ENCODE results near the gene IPP.

DNA sequence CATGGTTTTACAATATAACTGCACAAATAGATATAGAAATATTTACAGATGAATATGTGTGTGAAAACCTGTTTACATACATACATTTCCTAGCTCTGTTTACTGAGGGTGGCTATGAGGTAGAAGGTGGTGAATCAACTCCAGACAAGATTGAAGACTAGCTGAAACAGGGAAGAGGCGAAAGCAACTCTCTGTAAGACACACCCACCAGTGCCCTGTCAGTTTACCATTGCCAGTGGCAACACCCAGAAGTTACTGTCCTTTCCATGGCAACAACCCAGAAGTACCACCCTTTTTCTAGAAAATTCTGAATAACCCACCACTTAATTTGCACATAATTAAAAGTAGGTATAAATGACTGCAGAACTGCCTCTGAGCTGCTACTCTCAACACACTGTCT, 45.8 kb downstream of the IPP start:
- no peak for TF ChIP-seq YY1 (IDR thresholded peaks at IDR 0.05; ENCODE audit: low read depth)
- TF ChIP-seq JUND (IDR thresholded peaks at IDR 0.05), result no peak
- TF ChIP-seq CHD2 (IDR thresholded peaks at IDR 0.05; ENCODE audit: low read length, partially characterized antibody), result no peak
- TF ChIP-seq FOXM1 (IDR thresholded peaks at IDR 0.05; ENCODE audit: low read depth), result no peak
- TF ChIP-seq, protein P1, sequence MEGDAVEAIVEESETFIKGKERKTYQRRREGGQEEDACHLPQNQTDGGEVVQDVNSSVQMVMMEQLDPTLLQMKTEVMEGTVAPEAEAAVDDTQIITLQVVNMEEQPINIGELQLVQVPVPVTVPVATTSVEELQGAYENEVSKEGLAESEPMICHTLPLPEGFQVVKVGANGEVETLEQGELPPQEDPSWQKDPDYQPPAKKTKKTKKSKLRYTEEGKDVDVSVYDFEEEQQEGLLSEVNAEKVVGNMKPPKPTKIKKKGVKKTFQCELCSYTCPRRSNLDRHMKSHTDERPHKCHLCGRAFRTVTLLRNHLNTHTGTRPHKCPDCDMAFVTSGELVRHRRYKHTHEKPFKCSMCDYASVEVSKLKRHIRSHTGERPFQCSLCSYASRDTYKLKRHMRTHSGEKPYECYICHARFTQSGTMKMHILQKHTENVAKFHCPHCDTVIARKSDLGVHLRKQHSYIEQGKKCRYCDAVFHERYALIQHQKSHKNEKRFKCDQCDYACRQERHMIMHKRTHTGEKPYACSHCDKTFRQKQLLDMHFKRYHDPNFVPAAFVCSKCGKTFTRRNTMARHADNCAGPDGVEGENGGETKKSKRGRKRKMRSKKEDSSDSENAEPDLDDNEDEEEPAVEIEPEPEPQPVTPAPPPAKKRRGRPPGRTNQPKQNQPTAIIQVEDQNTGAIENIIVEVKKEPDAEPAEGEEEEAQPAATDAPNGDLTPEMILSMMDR (IDR thresholded peaks at IDR 0.05), result no peak
- TF ChIP-seq SMC3 (IDR thresholded peaks at IDR 0.05; ENCODE audit: low read depth, low read length), result no peak
- TF ChIP-seq, protein P2, sequence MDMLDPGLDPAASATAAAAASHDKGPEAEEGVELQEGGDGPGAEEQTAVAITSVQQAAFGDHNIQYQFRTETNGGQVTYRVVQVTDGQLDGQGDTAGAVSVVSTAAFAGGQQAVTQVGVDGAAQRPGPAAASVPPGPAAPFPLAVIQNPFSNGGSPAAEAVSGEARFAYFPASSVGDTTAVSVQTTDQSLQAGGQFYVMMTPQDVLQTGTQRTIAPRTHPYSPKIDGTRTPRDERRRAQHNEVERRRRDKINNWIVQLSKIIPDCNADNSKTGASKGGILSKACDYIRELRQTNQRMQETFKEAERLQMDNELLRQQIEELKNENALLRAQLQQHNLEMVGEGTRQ (IDR thresholded peaks at IDR 0.05; ENCODE audit: borderline replicate concordance, low read depth, low read length), result no peak
- TF ChIP-seq POLR2AphosphoS5 (IDR thresholded peaks at IDR 0.05; ENCODE audit: low read depth, low read length), result no peak
